GM12878 (cell line): Measurements from ENCODE around the gene KCTD8. TPM values are rescaled to one million over a fixed set of nuclear protein-coding genes. Genes with fewer than 3 reads are reported as not detected.

Experiments used
- ATAC-seq: fragments of 200-7000 bp; cut with Tn5 transposase; 3 replicates; pipeline ENCODE4 v1.9.1; 2020; ENCODE audit warnings: mild to moderate bottlenecking, moderate library complexity
- BruUV-seq: library from RNA; stranded (reverse); fragments of 400-500 nt; replicated peaks from 2 replicates; lab custom pipeline; 2021; lab: Mats Ljungman, UMichigan
- CTCF ChIA-PET: fragments of 300-600 bp; sonication (Branson Sonifier 250); formaldehyde crosslinking; extraction: SDS; loops from one replicate; lab custom pipeline; 2021; ENCODE audit warnings: inconsistent platforms; lab: Yijun Ruan, JAX
- POLR2A ChIA-PET: fragments of 350-600 bp; formaldehyde crosslinking; extraction: SDS; loops from one replicate; lab custom pipeline; 2021; ENCODE audit warnings: inconsistent platforms; lab: Charles Lee
- RAD21 ChIA-PET: fragments of 300-600 bp; sonication (Branson Sonifier 250); formaldehyde crosslinking; loops from one replicate; lab custom pipeline; 2023; ENCODE audit warnings: antibody characterized with exemption; ENCODE audit not compliant: unreplicated experiment; lab: Charles Lee
- SMC1A ChIA-PET: fragments of 300-600 bp; sonication (Branson Sonifier 250); formaldehyde crosslinking; loops from one replicate; lab custom pipeline; 2023; ENCODE audit not compliant: unreplicated experiment, uncharacterized antibody; lab: Charles Lee
- DNase-seq: peaks from one replicate; pipeline ENCODE4 v3.0.0-alpha.2; 2011; ENCODE audit warnings: low read depth, low spot score
- FAIRE-seq: peaks from 3 replicates; lab custom pipeline; 2011; peaks lifted over from hg19 to GRCh38; lab: Jason Lieb, UNC
- H2AFZ ChIP-seq: 2 replicates; pipeline ENCODE4 v1.6.0; 2011; ENCODE audit warnings: low read depth, low read length, control low read depth; ENCODE audit not compliant: control insufficient read depth
- H3K27ac ChIP-seq: 2 replicates; pipeline ENCODE4 v1.5.1; 2011; ENCODE audit warnings: control low read depth; ENCODE audit not compliant: control insufficient read depth, insufficient read depth
- H3K27me3 ChIP-seq, 2 experiments: replicated peaks in 1 of 2; 2 replicates each; pipeline versions ENCODE4 v1.6.0 to v1.6.1; 2011; ENCODE audit warnings: low read length in 1 of 2; ENCODE audit not compliant: control insufficient read depth in 2 of 2, insufficient read depth in 2 of 2
- H3K36me3 ChIP-seq, 2 experiments: 2 replicates each; pipeline ENCODE4 v1.5.1; 2011; ENCODE audit warnings: low read length in 1 of 2; ENCODE audit not compliant: control insufficient read depth in 2 of 2, insufficient read depth in 2 of 2
- H3K4me1 ChIP-seq: 2 replicates; pipeline ENCODE4 v1.6.1; 2011; ENCODE audit warnings: mild to moderate bottlenecking, low read length, moderate library complexity, mixed read lengths; ENCODE audit not compliant: control insufficient read depth, insufficient read depth
- H3K4me2 ChIP-seq: 2 replicates; pipeline ENCODE4 v1.6.0; 2011; ENCODE audit warnings: control low read depth; ENCODE audit not compliant: control insufficient read depth, insufficient read depth
- H3K4me3 ChIP-seq: fragments of 200-600 bp; sonication (generic); 2 replicates; pipeline ENCODE4 v1.5.1; 2016
- H3K79me2 ChIP-seq: 2 replicates; pipeline ENCODE4 v1.6.0; 2011; ENCODE audit warnings: low read length; ENCODE audit not compliant: control insufficient read depth, insufficient read depth
- H3K9ac ChIP-seq: 2 replicates; pipeline ENCODE4 v1.8.0; 2011; ENCODE audit warnings: low read length, control low read depth, mixed read lengths; ENCODE audit not compliant: control insufficient read depth, insufficient read depth
- H3K9me3 ChIP-seq: replicated peaks from 3 replicates; pipeline ENCODE4 v1.5.1; 2011; ENCODE audit warnings: mild to moderate bottlenecking, low read length; ENCODE audit not compliant: control insufficient read depth, insufficient read depth
- H4K20me1 ChIP-seq: 2 replicates; pipeline ENCODE4 v1.6.0; 2011; ENCODE audit not compliant: control insufficient read depth, insufficient read depth
- ASH2L ChIP-seq: fragments of 300-600, 200-600 bp; sonication (generic); IDR thresholded peaks from 2 replicates; pipeline ENCODE4 v1.6.1; 2017; ENCODE audit warnings: low read depth, mild to moderate bottlenecking, borderline replicate concordance
- ATF3 ChIP-seq: IDR thresholded peaks from 2 replicates; pipeline ENCODE4 v1.6.1; 2011; ENCODE audit warnings: low read depth, mild to moderate bottlenecking, low read length, moderate library complexity, borderline replicate concordance; ENCODE audit errors: extremely low read depth
- ATF7 ChIP-seq: fragments of 450-650 bp; IDR thresholded peaks from 2 replicates; pipeline ENCODE4 v1.6.1; 2016; ENCODE audit warnings: low read depth, mild to moderate bottlenecking
- FOS ChIP-seq: IDR thresholded peaks from 3 replicates; pipeline ENCODE4 v1.6.1; 2011; ENCODE audit warnings: borderline replicate concordance; ENCODE audit not compliant: insufficient read length; ENCODE audit errors: extremely low read depth
- HDAC6 ChIP-seq: fragments of 200-600 bp; sonication (generic); IDR thresholded peaks from one replicate; pipeline ENCODE4 v1.8.0; 2017; ENCODE audit warnings: antibody characterized with exemption; ENCODE audit not compliant: unreplicated experiment
- TAF1 ChIP-seq: IDR thresholded peaks from 2 replicates; pipeline ENCODE4 v1.6.1; 2011; ENCODE audit warnings: mild to moderate bottlenecking, low read depth, low read length, borderline replicate concordance
- YBX1 ChIP-seq: fragments of 450-650 bp; IDR thresholded peaks from 2 replicates; pipeline ENCODE4 v1.6.1; 2016; ENCODE audit warnings: antibody characterized with exemption
- WGBS: methylation state at CpG from one replicate; pipeline ENCODE4 v1.1.6; 2016; ENCODE audit warnings: low lambda C conversion rate; ENCODE audit not compliant: insufficient replicate concordance, insufficient coverage; ENCODE audit errors: missing lambda C conversion rate; 5-methylcytosine and 5-hydroxymethylcytosine counted together
- in situ Hi-C: fragments of 300-500 bp; cut with MboI; formaldehyde crosslinking; loops from 9 replicates; pipeline ENCODE4 v1.14.3; 2018; ENCODE audit warnings: mixed read lengths
- intact Hi-C: fragments of 100-400 bp; cut with micrococcal nuclease; formaldehyde crosslinking; loops from one replicate; pipeline ENCODE4 v1.14.2; 2022; ENCODE audit not compliant: unreplicated experiment
- polyA plus RNA-seq, 11 experiments: library from polyadenylated mRNA; depleted of rRNA in 4 of 11; unstranded in 6 of 11; stranded (reverse) in 5 of 11; fragments of >200 nt; fragmentation: Nextera tagmentation in 4 of 11; fragmentation: Illumina TruSeq in 1 of 11; extraction: Ambion mirVana in 4 of 11; extraction: Trizol in 1 of 11; gene quantifications; 1 replicate in 1 of 11; 2 replicates in 10 of 11; pipeline versions ENCODE4 v1.2.1 to v1.2.3, GENCODE V29; 2011 to 2016; ENCODE audit warnings: inconsistent platforms in 2 of 11, missing spikeins in 2 of 11, low read depth in 1 of 11
- total RNA-seq, 4 experiments: library from RNA; depleted of rRNA in 3 of 4; stranded (reverse); fragments of >200 nt in 3 of 4; fragmentation: Illumina TruSeq in 1 of 4; extraction: Trizol in 1 of 4; gene quantifications; 2 replicates each; pipeline versions ENCODE4 v1.2.1 to v1.2.3, GENCODE V29; 2013 to 2021

The KCTD8 gene
- total and polyA plus RNA-seq, 10 of the 15 experiments (the other 5 are each of a cell fraction or from before 2014, with no cell fraction given) = 0.06 TPM; not detected in 9

- TF ChIP-seq HDAC6 = no peak
- no peak for TF ChIP-seq ASH2L
- no peak for TF ChIP-seq ATF3
- TF ChIP-seq YBX1 = no peak
- no peak for TF ChIP-seq TAF1
Observed at GRCh38 chr4:44150091-44150576, 298.5 kb downstream of the KCTD8 start (continued).

GRCh38 chr4:44149282-44149681, 299.3 kb downstream of the KCTD8 start:
- Histone ChIP-seq H3K36me3 (no peaks in the 10 kb centered on the region), H4K20me1 (no peaks in the 10 kb centered on the region)
- no peak for FAIRE-seq
- SMC1A ChIA-PET = no interaction called here
- TF ChIP-seq FOS (no peak), ATF7 (0 out of 2 replicates have a peak, but pooled peaks have one; percentile 29)
- TF ChIP-seq, all 136 proteins: peak for 1
- no peak overlapping the region for H3K4me2 ChIP-seq
- DNase-seq (no peak), ATAC-seq (no peak)
- ChIA-PET CTCF (no interaction called here), POLR2A (no interaction called here), RAD21 (no interaction called here)
- no peak overlapping the region for H3K4me3 ChIP-seq
- H3K79me2 ChIP-seq = no peaks in the 10 kb centered on the region
- no peaks in the 10 kb centered on the region for H3K9me3 ChIP-seq
- no peak overlapping the region for H2AFZ ChIP-seq
- 0% methylated on average over 2 of the region's 2 CpGs for WGBS
- intact Hi-C loops (no loop called here), in situ Hi-C loops (no loop called here)
- BruUV-seq = no TSS peak
- no peaks in the 10 kb centered on the region for H3K4me1 ChIP-seq
- no peaks in the 10 kb centered on the region for H3K27me3 ChIP-seq
- no peak overlapping the region for H3K27ac ChIP-seq
- no peak overlapping the region for H3K9ac ChIP-seq
